NCI-H2196 (cell line): ENCODE results near the gene GPRASP3.
"Not testable (repeated sequence)": the region's sequence is repeated elsewhere in the genome, so short reads cannot be mapped to it uniquely, and the experiment has no call there.

ENCODE experiments used
- DNase-seq: peaks from one replicate; lab custom pipeline; 2025; ENCODE audit not compliant: unreplicated experiment; lab: John Stamatoyannopoulos, UW

The GPRASP3 gene

GRCh38 chrX:102720237-102721168, at the start of gene GPRASP3:
TSS of gene GPRASP3 (plus strand) at chrX:102720743. CDS start at chrX:102748996, 28,253 bp downstream.
- DNase-seq = peak; percentile 64

- no peak for DNase-seq
Measured at GRCh38 chrX:102672856-102673255, 47.7 kb upstream of the GPRASP3 start.

GRCh38 chrX:102677479-102677878, 43.1 kb upstream of the GPRASP3 start:
- DNase-seq = not testable (repeated sequence)

- DNase-seq = no peak
Measured at GRCh38 chrX:102684772-102685520, 35.6 kb upstream of the GPRASP3 start.

- DNase-seq = no peak
Measured at GRCh38 chrX:102694749-102695148, 25.8 kb upstream of the GPRASP3 start.

GRCh38 chrX:102696306-102696705, 24.2 kb upstream of the GPRASP3 start:
- no peak for DNase-seq

GRCh38 chrX:102697494-102697893, 23.0 kb upstream of the GPRASP3 start:
- no peak for DNase-seq

GRCh38 chrX:102708900-102709299, 11.6 kb upstream of the GPRASP3 start:
- no peak for DNase-seq

GRCh38 chrX:102711872-102712215, 8.7 kb upstream of the GPRASP3 start:
- DNase-seq = no peak

- peak; percentile 3 for DNase-seq
Measured at GRCh38 chrX:102712216-102712966, 8.2 kb upstream of the GPRASP3 start, which contains the start of gene GPRASP2. TSS of gene GPRASP2 (plus strand) at chrX:102712448. CDS start at chrX:102714870, 2,422 bp downstream.

GRCh38 chrX:102712981-102713625, 7.4 kb upstream of the GPRASP3 start:
- peak; percentile 43 for DNase-seq

GRCh38 chrX:102714994-102715393, 5.5 kb upstream of the GPRASP3 start:
- no peak for DNase-seq

- DNase-seq = no peak
Measured at GRCh38 chrX:102715967-102716366, 4.6 kb upstream of the GPRASP3 start.

GRCh38 chrX:102721169-102721506, 595 bp downstream of the GPRASP3 start:
- not testable (repeated sequence) for DNase-seq

- no peak for DNase-seq
Measured at GRCh38 chrX:102723456-102723855, 2.9 kb downstream of the GPRASP3 start.

- no peak for DNase-seq
Measured at GRCh38 chrX:102727761-102728160, 7.2 kb downstream of the GPRASP3 start.

GRCh38 chrX:102728646-102729045, 8.1 kb downstream of the GPRASP3 start:
- DNase-seq = no peak

GRCh38 chrX:102739657-102740056, 19.1 kb downstream of the GPRASP3 start:
- no peak for DNase-seq

GRCh38 chrX:102744307-102744706, 23.8 kb downstream of the GPRASP3 start:
- DNase-seq = no peak

GRCh38 chrX:102745513-102745856, 24.9 kb downstream of the GPRASP3 start:
- no peak for DNase-seq
